BLaER1 treated with 17β-estradiol and CSF1 and Interleukin-3, amounts not matched to agents 10 nM and 100 nM (cell line): ENCODE measurements around the gene SAP130.

Source experiments
- H3K27ac ChIP-seq, 11 experiments: shearing (Covaris generic); formaldehyde crosslinking; 2 replicates each; pipeline ENCODE4 v1.8.1; 2022
- H3K27me3 ChIP-seq, 11 experiments: shearing (Covaris generic); formaldehyde crosslinking; 2 replicates each; pipeline ENCODE4 v1.8.1; 2022
- H3K36me3 ChIP-seq, 11 experiments: shearing (Covaris generic); formaldehyde crosslinking; 2 replicates each; pipeline ENCODE4 v1.8.1; 2022
- H3K4me1 ChIP-seq, 10 experiments: shearing (Covaris generic); formaldehyde crosslinking; 2 replicates each; pipeline ENCODE4 v1.8.1; 2022
- H3K4me2 ChIP-seq, 11 experiments: shearing (Covaris generic); formaldehyde crosslinking; 2 replicates each; pipeline ENCODE4 v1.8.1; 2022
- H3K4me3 ChIP-seq, 10 experiments: shearing (Covaris generic); formaldehyde crosslinking; 2 replicates each; pipeline ENCODE4 v1.8.1; 2022
- H3K9ac ChIP-seq, 11 experiments: shearing (Covaris generic); formaldehyde crosslinking; 2 replicates each; pipeline ENCODE4 v1.8.1; 2022
- H3K9me3 ChIP-seq, 11 experiments: shearing (Covaris generic); formaldehyde crosslinking; replicated peaks in 1 of 11; 2 replicates each; pipeline ENCODE4 v1.8.1; 2022
- H4K20me1 ChIP-seq, 11 experiments: shearing (Covaris generic); formaldehyde crosslinking; 2 replicates each; pipeline ENCODE4 v1.8.1; 2022
- Cebpa-rat ChIP-seq, 11 experiments: shearing (Covaris generic); IDR thresholded peaks; 2 replicates each; pipeline ENCODE4 v1.8.1; 2022

SAP130 gene

GRCh38 chr2:128012698-128013097 is 15.2 kb downstream of the SAP130 start:
- peaks cover 99 to 100% (median 100%) of the 10 kb centered on the region in 11 experiments for H3K36me3 ChIP-seq

GRCh38 chr2:128008074-128008672 is 19.7 kb downstream of the SAP130 start:
- H3K4me2 ChIP-seq, result no peak overlapping the region
- peaks cover 0 to 5% (median 0%) of the 10 kb centered on the region in 11 experiments; a peak in 2 of 22 replicates for H4K20me1 ChIP-seq
- no peaks in the 10 kb centered on the region for H3K9me3 ChIP-seq
- no peak overlapping the region for H3K4me3 ChIP-seq
- no peaks in the 10 kb centered on the region for H3K27me3 ChIP-seq
- no peak for TF ChIP-seq Cebpa-rat (IDR thresholded peaks at IDR 0.05)
- no peaks in the 10 kb centered on the region for H3K4me1 ChIP-seq
- H3K9ac ChIP-seq, result no peak overlapping the region
- H3K27ac ChIP-seq, result no peak overlapping the region
- H3K36me3 ChIP-seq, result peaks cover 99 to 100% (median 100%) of the 10 kb centered on the region in 11 experiments

More at GRCh38 chr2:128012698-128013097, 15.2 kb downstream of the SAP130 start:
- no peak overlapping the region for H3K9ac ChIP-seq
- no peaks in the 10 kb centered on the region for H3K27me3 ChIP-seq
- H3K27ac ChIP-seq, result no peak overlapping the region
- H3K4me2 ChIP-seq, result no peak overlapping the region
- no peaks in the 10 kb centered on the region for H3K9me3 ChIP-seq
- no peak for TF ChIP-seq Cebpa-rat (IDR thresholded peaks at IDR 0.05)
- H3K4me3 ChIP-seq, result no peak overlapping the region
- H4K20me1 ChIP-seq, result peaks cover 0 to 7% (median 0%) of the 10 kb centered on the region in 11 experiments; a peak in 4 of 22 replicates
- no peaks in the 10 kb centered on the region for H3K4me1 ChIP-seq

- H3K27ac ChIP-seq, result no peak overlapping the region
- no peak overlapping the region for H3K4me3 ChIP-seq
- no peak overlapping the region for H3K9ac ChIP-seq
- no peaks in the 10 kb centered on the region for H3K4me1 ChIP-seq
- H3K9me3 ChIP-seq, result no peaks in the 10 kb centered on the region
- TF ChIP-seq Cebpa-rat (IDR thresholded peaks at IDR 0.05), result no peak
- H3K36me3 ChIP-seq, result peaks cover 98 to 100% (median 100%) of the 10 kb centered on the region in 11 experiments
- peaks cover 0 to 9% (median 0%) of the 10 kb centered on the region in 11 experiments; a peak in 1 of 22 replicates for H4K20me1 ChIP-seq
- no peaks in the 10 kb centered on the region for H3K27me3 ChIP-seq
- H3K4me2 ChIP-seq, result no peak overlapping the region
Measured at GRCh38 chr2:128004509-128004908, 23.4 kb downstream of the SAP130 start.

GRCh38 chr2:128003463-128003862 is 24.4 kb downstream of the SAP130 start:
- Histone ChIP-seq H3K9me3 (no peaks in the 10 kb centered on the region), H4K20me1 (peaks cover 0 to 5% (median 0%) of the 10 kb centered on the region in 11 experiments; a peak in 1 of 22 replicates), H3K4me2 (no peak overlapping the region), H3K27ac (no peak overlapping the region), H3K9ac (no peak overlapping the region), H3K4me1 (no peaks in the 10 kb centered on the region), H3K27me3 (no peaks in the 10 kb centered on the region), H3K36me3 (peaks cover 98 to 100% (median 100%) of the 10 kb centered on the region in 11 experiments), H3K4me3 (no peak overlapping the region)
- TF ChIP-seq Cebpa-rat (IDR thresholded peaks at IDR 0.05), result no peak

GRCh38 chr2:127996160-127996559 is 31.7 kb downstream of the SAP130 start:
- H3K9ac ChIP-seq, result no peak overlapping the region
- TF ChIP-seq Cebpa-rat (IDR thresholded peaks at IDR 0.05), result no peak
- no peaks in the 10 kb centered on the region for H3K9me3 ChIP-seq
- H3K27ac ChIP-seq, result no peak overlapping the region
- H3K4me1 ChIP-seq, result no peaks in the 10 kb centered on the region
- H3K36me3 ChIP-seq, result peaks cover 94 to 100% (median 98%) of the 10 kb centered on the region in 11 experiments
- H4K20me1 ChIP-seq, result no peaks in the 10 kb centered on the region; a peak in 1 of 22 replicates
- H3K27me3 ChIP-seq, result no peaks in the 10 kb centered on the region
- no peak overlapping the region for H3K4me2 ChIP-seq
- no peak overlapping the region for H3K4me3 ChIP-seq

GRCh38 chr2:127995725-127996124 is 32.1 kb downstream of the SAP130 start:
- H3K36me3 ChIP-seq, result peaks cover 93 to 100% (median 98%) of the 10 kb centered on the region in 11 experiments

GRCh38 chr2:127993659-127994058 is 34.2 kb downstream of the SAP130 start:
- Histone ChIP-seq H3K4me2 (no peak overlapping the region), H3K9ac (no peak overlapping the region), H4K20me1 (no peaks in the 10 kb centered on the region; a peak in 1 of 22 replicates), H3K4me3 (no peak overlapping the region), H3K9me3 (no peaks in the 10 kb centered on the region), H3K36me3 (peaks cover 87 to 100% (median 98%) of the 10 kb centered on the region in 11 experiments), H3K4me1 (no peaks in the 10 kb centered on the region), H3K27me3 (no peaks in the 10 kb centered on the region), H3K27ac (no peak overlapping the region)
- TF ChIP-seq Cebpa-rat (IDR thresholded peaks at IDR 0.05), result no peak

More at GRCh38 chr2:127995725-127996124, 32.1 kb downstream of the SAP130 start:
- no peak for TF ChIP-seq Cebpa-rat (IDR thresholded peaks at IDR 0.05)
- H3K9me3 ChIP-seq, result no peaks in the 10 kb centered on the region
- no peak overlapping the region for H3K4me3 ChIP-seq
- H4K20me1 ChIP-seq, result no peaks in the 10 kb centered on the region; a peak in 1 of 22 replicates
- no peak overlapping the region for H3K27ac ChIP-seq
- no peak overlapping the region for H3K9ac ChIP-seq
- H3K4me1 ChIP-seq, result no peaks in the 10 kb centered on the region
- H3K27me3 ChIP-seq, result no peaks in the 10 kb centered on the region
- no peak overlapping the region for H3K4me2 ChIP-seq

GRCh38 chr2:127991742-127992141 is 36.1 kb downstream of the SAP130 start:
- no peaks in the 10 kb centered on the region for H4K20me1 ChIP-seq
- no peak overlapping the region for H3K27ac ChIP-seq
- no peak overlapping the region for H3K4me2 ChIP-seq
- no peak overlapping the region for H3K4me3 ChIP-seq
- H3K9ac ChIP-seq, result no peak overlapping the region
- H3K9me3 ChIP-seq, result no peaks in the 10 kb centered on the region
- H3K36me3 ChIP-seq, result peaks cover 87 to 100% (median 98%) of the 10 kb centered on the region in 11 experiments
- TF ChIP-seq Cebpa-rat (IDR thresholded peaks at IDR 0.05), result no peak
- H3K4me1 ChIP-seq, result no peaks in the 10 kb centered on the region
- H3K27me3 ChIP-seq, result no peaks in the 10 kb centered on the region

GRCh38 chr2:127986548-127987079 is 41.2 kb downstream of the SAP130 start:
- Histone ChIP-seq H3K36me3 (peaks cover 83 to 100% (median 97%) of the 10 kb centered on the region in 11 experiments), H3K9me3 (no peaks in the 10 kb centered on the region), H3K4me3 (no peak overlapping the region), H3K4me1 (no peaks in the 10 kb centered on the region), H3K9ac (no peak overlapping the region), H3K27ac (no peak overlapping the region), H3K27me3 (no peaks in the 10 kb centered on the region), H3K4me2 (no peak overlapping the region), H4K20me1 (peaks cover 0 to 14% (median 0%) of the 10 kb centered on the region in 11 experiments; a peak in 3 of 22 replicates)
- TF ChIP-seq Cebpa-rat (IDR thresholded peaks at IDR 0.05), result no peak
